Measurements from ENCODE around the gene SLC43A3.

The SLC43A3 gene

DNA sequence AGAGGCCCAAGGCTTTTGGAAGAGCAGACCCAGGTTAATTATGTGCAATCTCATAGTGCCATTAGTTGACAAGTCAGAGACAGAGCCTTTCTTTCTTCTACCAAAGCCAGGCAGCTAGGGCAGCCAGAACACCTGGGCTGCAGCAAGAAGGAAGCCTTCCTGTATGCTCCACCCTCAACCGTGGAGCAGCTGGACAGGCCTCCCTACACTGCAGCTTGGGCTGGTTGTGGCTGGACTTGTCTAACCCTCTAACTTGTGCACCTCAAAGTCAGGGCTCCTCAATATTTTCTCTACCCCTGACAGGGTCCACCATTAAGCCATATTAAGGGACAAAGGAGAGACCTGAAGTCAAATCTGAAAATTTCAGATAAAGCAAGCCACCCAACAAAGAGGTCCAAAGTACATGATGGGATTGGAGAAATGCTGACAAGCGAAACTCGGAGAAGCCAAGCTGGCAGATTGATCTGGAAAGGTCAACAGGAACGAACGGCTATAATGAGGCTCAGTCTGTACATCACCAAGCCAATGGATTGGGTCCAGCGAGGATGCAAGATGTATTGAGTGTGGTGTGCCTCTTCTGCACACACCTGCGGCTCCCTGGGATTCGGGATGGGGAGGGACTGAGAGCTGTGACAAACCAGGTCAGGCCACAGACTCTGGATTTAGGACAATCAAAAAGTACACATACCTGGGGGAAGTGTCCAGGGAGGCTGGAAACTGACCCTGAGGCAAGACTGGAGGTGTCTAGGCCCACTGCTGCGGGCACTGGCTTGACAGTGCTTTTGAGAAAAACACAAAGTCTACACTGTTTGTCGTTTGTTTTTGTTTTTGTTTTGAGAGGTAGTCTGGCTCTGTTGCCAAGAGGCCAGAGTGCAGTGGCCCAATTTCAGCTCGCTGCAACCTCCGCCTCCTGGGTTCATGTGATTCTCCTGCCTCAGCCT lies 11.7 kb upstream of the SLC43A3 start:
- H3K27ac ChIP-seq = no peak overlapping the region
- H3K4me1 ChIP-seq (ENCODE audit: control insufficient read depth in 1 of 2, insufficient read depth in 1 of 2, low read depth in 1 of 2, low read length in 1 of 2) = peaks cover 12 to 13% of the 10 kb centered on the region in 2 experiments
- TF ChIP-seq, protein P1, sequence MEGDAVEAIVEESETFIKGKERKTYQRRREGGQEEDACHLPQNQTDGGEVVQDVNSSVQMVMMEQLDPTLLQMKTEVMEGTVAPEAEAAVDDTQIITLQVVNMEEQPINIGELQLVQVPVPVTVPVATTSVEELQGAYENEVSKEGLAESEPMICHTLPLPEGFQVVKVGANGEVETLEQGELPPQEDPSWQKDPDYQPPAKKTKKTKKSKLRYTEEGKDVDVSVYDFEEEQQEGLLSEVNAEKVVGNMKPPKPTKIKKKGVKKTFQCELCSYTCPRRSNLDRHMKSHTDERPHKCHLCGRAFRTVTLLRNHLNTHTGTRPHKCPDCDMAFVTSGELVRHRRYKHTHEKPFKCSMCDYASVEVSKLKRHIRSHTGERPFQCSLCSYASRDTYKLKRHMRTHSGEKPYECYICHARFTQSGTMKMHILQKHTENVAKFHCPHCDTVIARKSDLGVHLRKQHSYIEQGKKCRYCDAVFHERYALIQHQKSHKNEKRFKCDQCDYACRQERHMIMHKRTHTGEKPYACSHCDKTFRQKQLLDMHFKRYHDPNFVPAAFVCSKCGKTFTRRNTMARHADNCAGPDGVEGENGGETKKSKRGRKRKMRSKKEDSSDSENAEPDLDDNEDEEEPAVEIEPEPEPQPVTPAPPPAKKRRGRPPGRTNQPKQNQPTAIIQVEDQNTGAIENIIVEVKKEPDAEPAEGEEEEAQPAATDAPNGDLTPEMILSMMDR (IDR thresholded peaks at IDR 0.05) = no peak

GRCh38 chr11:57436031-57436430 lies 9.1 kb upstream of the SLC43A3 start:
- H3K27ac ChIP-seq = no peak overlapping the region
- H3K4me1 ChIP-seq (ENCODE audit: control insufficient read depth in 1 of 2, insufficient read depth in 1 of 2, low read depth in 1 of 2, low read length in 1 of 2) = peaks cover 13 to 19% of the 10 kb centered on the region in 2 experiments
- no peaks in the 10 kb centered on the region for H3K9me3 ChIP-seq
- TF ChIP-seq, protein P1 (IDR thresholded peaks at IDR 0.05) = no peak
- no peak overlapping the region for H3K4me3 ChIP-seq (ENCODE audit: low read depth in 1 of 2, low read length in 1 of 2)
- no peaks in the 10 kb centered on the region for H3K27me3 ChIP-seq
- H3K36me3 ChIP-seq = no peaks in the 10 kb centered on the region

More for the DNA sequence above, 11.7 kb upstream of the SLC43A3 start:
- Histone ChIP-seq H3K27me3 (no peaks in the 10 kb centered on the region), H3K9me3 (no peaks in the 10 kb centered on the region), H3K4me3 (ENCODE audit: low read depth in 1 of 2, low read length in 1 of 2) (no peak overlapping the region), H3K36me3 (no peaks in the 10 kb centered on the region)

DNA sequence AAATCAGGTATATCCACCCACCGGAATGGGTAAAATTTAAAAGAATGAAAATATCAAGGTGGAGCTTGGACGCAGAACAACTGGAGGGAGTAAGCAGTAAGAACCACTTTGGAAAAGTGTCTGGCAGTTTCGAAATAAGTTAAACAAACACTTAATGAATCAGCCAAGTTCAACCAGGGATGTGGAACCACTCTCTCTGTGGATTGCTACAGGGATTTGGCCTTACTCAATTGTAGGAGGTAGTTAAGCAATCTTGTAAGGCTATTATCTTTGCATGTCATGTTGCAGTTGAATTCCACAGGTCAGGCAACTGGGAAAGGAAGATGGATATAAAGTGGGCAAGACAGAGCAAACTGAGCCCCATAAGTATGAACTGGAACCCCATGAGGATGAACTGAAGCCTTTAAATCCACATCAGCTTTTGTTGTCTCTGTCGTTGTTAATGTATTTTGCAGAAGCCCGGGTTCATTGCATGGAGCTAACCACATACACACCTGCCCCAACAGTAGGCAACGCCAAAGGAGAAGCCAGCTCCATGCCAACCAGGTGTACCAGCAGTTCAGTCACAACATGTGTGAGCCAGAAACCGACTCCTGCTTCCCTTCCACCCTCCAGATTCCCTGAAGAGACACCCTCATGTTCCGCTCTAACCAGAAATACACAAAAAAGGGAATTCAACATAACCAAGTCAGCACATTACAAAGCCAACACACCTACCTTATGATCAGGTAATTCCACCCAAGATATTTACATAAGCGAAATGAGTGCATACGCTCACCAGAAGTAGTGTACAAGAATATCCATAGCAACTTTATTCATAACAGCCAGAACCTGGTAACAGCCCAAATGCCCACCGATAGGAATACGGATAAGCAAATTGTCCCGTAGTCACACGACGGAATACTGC lies 8.0 kb upstream of the SLC43A3 start:
- Histone ChIP-seq H3K36me3 (no peaks in the 10 kb centered on the region), H3K4me3 (ENCODE audit: low read depth in 1 of 2, low read length in 1 of 2) (no peak overlapping the region), H3K27ac (no peak overlapping the region), H3K27me3 (no peaks in the 10 kb centered on the region), H3K9me3 (no peaks in the 10 kb centered on the region), H3K4me1 (ENCODE audit: control insufficient read depth in 1 of 2, insufficient read depth in 1 of 2, low read depth in 1 of 2, low read length in 1 of 2) (peaks cover 13 to 19% of the 10 kb centered on the region in 2 experiments)
- TF ChIP-seq, protein P1 (IDR thresholded peaks at IDR 0.05) = no peak

- Histone ChIP-seq H3K9me3 (no peaks in the 10 kb centered on the region), H3K4me3 (ENCODE audit: low read depth in 1 of 2, low read length in 1 of 2) (no peak overlapping the region), H3K27ac (no peak overlapping the region), H3K36me3 (no peaks in the 10 kb centered on the region), H3K4me1 (ENCODE audit: control insufficient read depth in 1 of 2, insufficient read depth in 1 of 2, low read depth in 1 of 2, low read length in 1 of 2) (peaks cover 13 to 19% of the 10 kb centered on the region in 2 experiments), H3K27me3 (no peaks in the 10 kb centered on the region)
- TF ChIP-seq, protein P1 (IDR thresholded peaks at IDR 0.05) = no peak
These were observed 5.8 kb upstream of the SLC43A3 start for GRCh38 chr11:57432714-57433163.

GRCh38 chr11:57432149-57432561 lies 5.2 kb upstream of the SLC43A3 start:
- TF ChIP-seq, protein P1 (IDR thresholded peaks at IDR 0.05) = no peak
- Histone ChIP-seq H3K27ac (no peak overlapping the region), H3K36me3 (no peaks in the 10 kb centered on the region), H3K4me1 (ENCODE audit: control insufficient read depth in 1 of 2, insufficient read depth in 1 of 2, low read depth in 1 of 2, low read length in 1 of 2) (peaks cover 14 to 22% of the 10 kb centered on the region in 2 experiments), H3K4me3 (ENCODE audit: low read depth in 1 of 2, low read length in 1 of 2) (no peak overlapping the region), H3K27me3 (no peaks in the 10 kb centered on the region), H3K9me3 (no peaks in the 10 kb centered on the region)
